NCI-H2196 treated with DMSO at 0.1 percent for 48 hours (cell line): ENCODE results near the gene REEP6.

Source experiments
- DNase-seq: peaks from one replicate; lab custom pipeline; 2025; ENCODE audit not compliant: unreplicated experiment; lab: John Stamatoyannopoulos, UW

The REEP6 gene

DNA sequence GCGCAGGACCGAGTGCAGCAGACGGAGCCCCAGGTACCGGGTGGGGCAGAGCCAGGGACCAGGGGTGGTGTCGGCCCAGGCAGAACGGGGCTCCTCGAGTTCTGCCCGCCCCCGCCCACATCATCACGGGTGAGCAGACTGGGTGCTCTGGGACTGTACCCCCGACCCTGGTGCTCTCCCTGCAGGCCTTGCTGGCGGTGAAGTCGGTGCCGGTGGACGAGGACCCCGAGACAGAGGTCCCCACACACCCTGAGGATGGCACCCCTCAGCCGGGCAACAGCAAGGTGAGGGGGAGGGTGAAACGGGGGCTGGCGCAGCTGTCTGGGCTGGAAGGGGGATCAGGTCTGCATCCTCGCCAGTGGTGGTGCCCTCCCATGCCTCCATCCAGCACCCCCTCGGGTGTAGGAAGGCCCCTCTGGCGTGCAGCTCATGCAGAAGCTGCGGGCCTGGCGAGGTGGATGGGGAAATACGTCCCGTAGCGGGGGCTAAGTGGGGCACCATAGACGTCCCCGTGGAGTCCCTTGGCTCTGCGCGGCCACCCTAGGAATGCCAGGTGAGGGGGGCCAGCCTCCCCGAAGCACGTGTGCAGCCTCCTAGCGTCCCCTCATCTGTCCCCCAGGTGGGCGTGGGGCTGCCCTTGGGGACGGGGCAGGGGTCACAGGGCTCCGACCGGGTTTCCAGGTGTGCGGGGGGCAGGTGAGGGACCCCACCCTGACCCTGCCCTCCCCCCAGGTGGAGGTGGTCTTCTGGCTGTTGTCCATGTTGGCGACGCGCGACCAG lies 34.7 kb upstream of the REEP6 start:
- DNase-seq = no peak

GRCh38 chr19:1457031-1457739 lies 33.8 kb upstream of the REEP6 start:
- DNase-seq = no peak

DNA sequence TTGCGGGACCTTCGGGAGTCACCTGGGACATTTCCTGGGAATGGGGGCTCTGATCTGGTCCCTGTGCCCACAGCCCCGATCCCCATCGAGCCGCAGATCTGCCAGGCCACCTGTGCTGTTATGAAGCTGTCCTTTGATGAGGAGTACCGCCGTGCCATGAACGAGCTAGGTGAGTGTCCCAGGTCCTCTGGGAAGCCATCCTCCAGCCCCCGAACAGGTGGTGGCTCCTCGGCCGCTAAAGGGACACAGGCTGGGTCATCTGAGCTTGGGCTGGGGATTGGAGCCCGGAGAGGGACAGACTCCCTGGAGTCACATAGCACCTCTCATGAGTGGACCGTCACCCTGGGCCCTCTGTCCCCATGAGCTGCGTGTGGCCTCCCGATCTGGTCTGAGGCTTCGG lies 33.1 kb upstream of the REEP6 start:
- no peak for DNase-seq

GRCh38 chr19:1459479-1459878 lies 31.5 kb upstream of the REEP6 start:
- no peak for DNase-seq

DNA sequence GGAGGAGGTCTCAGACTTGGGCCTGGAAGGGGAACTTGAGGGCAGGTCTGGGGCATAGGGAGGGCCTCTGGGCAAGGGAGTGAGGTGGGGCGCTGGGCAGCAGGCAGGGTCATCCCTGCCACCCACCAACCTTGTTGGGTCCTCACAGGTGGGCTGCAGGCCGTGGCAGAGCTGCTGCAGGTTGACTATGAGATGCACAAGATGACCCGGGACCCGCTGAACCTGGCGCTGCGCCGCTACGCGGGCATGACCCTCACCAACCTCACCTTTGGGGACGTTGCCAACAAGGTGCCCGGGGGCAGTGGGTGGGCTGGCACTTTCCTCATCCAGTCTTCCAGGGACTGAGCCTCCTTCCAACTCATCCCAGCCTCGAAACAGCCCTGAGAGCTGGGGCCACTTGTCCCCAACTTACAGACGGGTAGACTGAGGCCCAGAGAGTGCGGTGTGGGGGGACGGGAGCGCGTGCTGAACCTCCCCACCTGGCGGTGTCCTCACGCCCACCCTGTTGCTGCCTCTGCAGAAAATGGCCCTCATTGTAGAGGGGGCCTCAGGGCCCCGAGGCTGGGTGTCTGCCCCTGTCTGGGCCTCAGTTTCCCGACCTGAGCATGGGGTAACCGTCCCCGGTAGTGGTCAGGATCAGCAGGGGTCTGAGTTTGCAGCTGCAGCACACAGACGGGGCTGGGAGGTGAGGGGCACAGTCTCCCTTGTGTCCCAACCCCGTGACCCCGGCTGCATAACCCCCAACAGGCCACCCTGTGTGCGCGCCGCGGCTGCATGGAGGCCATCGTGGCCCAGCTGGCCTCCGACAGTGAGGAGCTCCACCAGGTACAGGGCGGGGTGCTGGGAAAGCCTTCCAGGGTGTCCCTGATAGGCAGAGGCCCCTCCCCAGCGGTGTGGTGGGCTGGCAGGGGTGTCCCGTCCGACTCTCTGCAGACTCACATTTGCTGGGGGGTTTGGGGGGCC lies 30.7 kb upstream of the REEP6 start:
- DNase-seq = no peak

DNA sequence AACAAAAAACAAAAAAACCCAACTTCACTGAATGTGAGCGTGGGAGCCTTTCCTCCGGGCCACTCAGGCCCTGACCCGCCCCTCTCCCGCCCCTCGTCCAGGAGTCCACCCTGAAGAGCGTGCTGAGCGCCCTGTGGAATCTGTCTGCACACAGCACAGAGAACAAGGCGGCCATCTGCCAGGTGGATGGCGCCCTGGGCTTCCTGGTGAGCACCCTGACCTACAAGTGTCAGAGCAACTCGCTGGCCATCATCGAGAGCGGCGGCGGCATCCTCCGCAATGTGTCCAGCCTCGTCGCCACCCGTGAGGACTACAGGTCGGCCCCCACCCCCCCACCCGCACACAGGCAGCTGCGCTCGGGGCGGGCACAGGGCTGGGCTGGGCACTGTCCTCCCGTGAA lies 29.1 kb upstream of the REEP6 start:
- no peak for DNase-seq

DNA sequence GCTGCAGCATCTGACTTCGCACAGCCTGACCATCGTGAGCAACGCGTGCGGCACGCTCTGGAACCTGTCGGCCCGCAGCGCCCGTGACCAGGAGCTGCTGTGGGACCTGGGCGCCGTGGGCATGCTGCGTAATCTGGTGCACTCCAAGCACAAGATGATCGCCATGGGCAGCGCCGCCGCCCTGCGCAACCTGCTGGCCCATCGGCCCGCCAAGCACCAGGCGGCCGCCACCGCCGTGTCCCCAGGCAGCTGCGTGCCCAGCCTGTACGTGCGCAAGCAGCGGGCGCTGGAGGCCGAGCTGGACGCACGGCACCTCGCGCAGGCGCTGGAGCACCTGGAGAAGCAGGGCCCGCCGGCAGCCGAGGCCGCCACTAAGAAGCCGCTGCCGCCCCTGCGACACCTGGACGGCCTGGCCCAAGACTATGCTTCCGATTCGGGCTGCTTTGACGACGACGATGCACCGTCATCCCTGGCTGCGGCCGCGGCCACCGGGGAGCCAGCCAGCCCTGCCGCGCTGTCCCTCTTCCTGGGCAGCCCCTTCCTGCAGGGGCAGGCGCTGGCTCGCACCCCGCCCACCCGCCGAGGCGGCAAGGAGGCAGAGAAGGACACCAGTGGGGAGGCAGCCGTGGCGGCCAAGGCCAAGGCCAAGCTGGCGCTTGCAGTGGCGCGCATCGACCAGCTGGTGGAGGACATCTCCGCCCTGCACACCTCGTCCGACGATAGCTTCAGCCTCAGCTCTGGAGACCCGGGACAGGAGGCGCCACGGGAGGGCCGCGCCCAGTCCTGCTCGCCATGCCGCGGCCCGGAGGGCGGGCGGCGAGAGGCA lies 25.6 kb upstream of the REEP6 start:
- no peak for DNase-seq

DNA sequence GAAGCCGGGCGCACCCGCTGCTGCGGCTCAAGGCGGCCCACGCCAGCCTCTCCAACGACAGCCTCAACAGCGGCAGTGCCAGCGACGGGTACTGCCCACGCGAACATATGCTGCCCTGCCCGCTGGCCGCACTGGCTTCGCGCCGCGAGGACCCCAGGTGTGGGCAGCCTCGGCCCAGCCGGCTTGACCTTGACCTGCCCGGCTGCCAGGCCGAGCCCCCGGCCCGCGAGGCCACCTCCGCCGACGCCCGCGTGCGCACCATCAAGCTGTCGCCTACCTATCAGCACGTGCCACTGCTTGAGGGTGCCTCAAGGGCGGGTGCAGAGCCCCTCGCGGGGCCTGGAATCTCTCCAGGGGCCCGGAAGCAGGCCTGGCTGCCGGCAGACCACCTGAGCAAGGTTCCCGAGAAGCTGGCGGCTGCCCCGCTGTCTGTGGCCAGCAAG lies 24.9 kb upstream of the REEP6 start:
- DNase-seq = no peak

DNA sequence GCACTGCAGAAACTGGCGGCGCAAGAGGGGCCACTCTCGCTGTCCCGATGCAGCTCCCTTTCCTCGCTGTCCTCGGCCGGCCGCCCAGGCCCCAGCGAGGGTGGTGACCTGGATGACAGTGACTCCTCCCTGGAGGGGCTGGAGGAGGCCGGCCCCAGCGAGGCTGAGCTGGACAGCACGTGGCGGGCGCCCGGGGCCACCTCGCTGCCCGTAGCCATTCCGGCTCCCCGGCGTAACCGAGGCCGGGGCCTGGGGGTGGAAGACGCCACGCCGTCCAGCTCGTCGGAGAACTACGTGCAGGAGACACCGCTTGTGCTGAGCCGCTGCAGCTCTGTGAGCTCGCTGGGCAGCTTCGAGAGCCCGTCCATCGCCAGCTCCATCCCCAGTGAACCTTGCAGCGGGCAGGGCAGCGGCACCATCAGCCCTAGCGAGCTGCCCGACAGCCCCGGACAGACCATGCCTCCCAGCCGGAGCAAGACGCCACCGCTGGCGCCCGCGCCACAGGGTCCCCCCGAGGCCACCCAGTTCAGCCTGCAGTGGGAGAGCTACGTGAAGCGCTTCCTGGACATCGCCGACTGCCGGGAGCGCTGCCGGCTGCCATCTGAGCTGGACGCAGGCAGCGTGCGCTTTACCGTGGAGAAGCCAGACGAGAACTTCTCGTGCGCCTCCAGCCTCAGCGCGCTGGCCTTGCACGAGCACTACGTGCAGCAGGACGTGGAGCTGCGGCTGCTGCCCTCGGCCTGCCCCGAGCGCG lies 24.3 kb upstream of the REEP6 start:
- DNase-seq = no peak

- DNase-seq = no peak
Measured at GRCh38 chr19:1467215-1467489, 23.8 kb upstream of the REEP6 start.

- no peak for DNase-seq
Measured at GRCh38 chr19:1467490-1468273, 23.3 kb upstream of the REEP6 start.

DNA sequence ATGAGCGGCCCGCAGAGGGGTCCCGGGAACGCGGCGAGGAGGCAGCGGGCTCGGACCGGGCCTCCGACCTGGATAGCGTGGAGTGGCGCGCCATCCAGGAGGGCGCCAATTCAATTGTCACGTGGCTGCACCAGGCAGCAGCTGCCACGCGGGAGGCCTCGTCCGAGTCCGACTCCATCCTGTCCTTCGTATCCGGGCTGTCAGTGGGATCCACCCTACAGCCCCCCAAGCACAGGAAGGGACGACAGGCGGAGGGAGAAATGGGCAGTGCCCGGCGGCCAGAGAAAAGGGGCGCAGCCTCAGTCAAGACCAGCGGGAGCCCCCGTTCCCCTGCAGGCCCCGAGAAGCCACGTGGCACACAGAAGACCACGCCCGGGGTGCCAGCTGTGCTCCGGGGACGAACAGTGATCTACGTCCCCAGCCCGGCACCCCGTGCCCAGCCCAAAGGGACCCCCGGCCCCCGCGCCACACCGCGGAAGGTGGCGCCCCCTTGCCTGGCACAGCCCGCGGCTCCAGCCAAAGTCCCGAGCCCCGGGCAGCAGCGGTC lies 22.6 kb upstream of the REEP6 start:
- DNase-seq = no peak

- no peak for DNase-seq
Measured at GRCh38 chr19:1468821-1469254, 22.1 kb upstream of the REEP6 start.

DNA sequence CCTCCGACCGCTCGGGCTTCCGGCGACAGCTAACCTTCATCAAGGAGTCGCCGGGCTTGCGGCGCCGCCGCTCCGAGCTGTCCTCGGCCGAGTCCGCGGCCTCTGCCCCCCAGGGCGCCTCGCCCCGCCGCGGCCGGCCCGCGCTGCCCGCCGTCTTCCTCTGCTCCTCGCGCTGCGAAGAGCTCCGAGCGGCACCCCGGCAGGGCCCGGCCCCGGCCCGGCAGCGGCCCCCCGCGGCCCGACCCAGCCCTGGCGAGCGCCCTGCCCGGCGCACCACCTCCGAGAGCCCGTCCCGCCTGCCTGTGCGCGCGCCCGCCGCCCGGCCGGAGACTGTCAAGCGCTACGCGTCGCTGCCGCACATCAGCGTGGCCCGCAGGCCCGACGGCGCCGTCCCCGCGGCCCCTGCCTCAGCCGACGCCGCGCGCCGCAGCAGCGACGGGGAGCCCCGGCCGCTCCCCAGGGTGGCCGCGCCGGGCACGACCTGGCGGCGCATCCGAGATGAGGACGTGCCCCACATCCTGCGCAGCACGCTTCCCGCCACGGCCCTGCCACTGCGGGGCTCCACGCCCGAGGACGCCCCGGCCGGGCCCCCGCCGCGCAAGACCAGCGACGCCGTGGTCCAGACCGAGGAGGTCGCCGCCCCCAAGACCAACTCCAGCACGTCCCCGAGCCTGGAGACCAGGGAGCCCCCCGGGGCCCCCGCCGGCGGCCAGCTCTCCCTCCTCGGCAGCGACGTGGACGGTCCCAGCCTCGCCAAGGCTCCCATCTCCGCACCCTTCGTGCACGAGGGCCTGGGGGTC lies 21.5 kb upstream of the REEP6 start:
- no peak for DNase-seq

GRCh38 chr19:1470055-1470304 lies 21.0 kb upstream of the REEP6 start:
- no peak for DNase-seq

DNA sequence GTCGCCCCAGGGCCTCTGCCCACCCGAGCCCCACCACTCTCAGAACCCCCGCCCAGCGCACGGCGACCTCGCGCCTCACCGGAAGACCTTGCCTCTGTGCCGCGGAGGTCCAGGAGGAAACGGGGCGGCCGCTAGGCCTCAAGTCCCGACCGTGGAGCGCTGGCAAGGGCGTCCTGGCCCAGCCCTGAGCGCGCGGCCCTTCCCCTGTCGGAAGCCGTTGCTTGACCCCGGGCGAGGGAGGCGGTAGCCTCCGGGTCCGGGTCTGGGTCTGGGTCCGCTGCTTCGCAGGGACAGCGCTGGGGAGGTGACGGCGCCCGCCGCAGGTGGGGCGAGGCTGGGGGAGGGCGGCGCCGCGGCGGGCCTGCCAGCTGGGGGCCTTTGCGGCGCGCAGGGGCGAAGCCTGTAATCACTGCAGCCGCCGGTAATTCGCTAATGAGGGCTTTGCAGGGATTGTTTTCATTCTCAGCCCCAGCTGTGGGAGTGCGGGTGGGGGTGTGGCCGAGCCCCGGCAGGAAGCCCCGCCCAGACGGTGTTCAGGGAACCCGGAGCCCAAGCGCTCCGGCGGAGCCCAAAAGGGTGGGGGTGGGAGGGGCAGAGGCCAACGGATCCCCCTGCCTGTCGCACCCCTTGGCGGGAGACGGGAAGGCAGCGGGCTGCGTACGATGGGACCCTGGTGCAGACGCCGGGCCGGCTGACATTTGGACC lies 20.5 kb upstream of the REEP6 start:
- DNase-seq = peak; percentile 60

DNA sequence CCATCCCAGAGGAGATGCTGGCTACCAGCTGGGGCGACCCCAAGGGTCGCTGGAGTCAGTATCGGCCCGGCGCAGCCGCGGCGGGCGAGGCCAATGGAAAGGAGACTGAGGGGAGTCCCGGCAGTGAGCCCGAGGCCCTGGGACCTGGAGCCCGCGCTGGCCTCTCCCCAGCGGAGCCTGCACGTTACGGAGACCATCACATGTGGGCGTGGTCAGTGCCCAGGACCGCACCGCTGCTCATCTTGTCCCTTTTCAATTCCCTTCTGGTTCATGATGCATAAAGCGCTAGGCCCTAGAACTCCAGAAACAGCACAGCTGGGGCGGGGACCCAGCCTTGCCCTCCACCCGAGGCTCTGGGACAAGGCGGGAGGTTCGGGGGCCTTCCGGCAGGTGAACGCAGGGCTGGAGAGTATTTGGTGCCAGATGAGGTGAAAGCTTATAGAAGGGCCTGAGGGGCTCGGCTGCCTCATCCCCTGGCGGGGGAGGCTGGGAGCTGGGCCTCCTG lies 19.9 kb upstream of the REEP6 start:
- DNase-seq = peak; percentile 33
